NT2/D1 (cell line): ENCODE data around the gene OSER1.

Experiments used
- DNase-seq: peaks from one replicate; pipeline ENCODE4 v3.0.0-alpha.2; 2011; ENCODE audit warnings: low read depth, low spot score
- H3K27me3 ChIP-seq: 2 replicates; pipeline ENCODE4 v1.6.0; 2011; ENCODE audit warnings: mild to moderate bottlenecking; ENCODE audit not compliant: insufficient read length, insufficient read depth
- H3K36me3 ChIP-seq: 2 replicates; pipeline ENCODE4 v1.6.1; 2011; ENCODE audit warnings: mild to moderate bottlenecking, low read length, mixed read lengths; ENCODE audit not compliant: insufficient read depth, insufficient read length
- H3K4me1 ChIP-seq: 2 replicates; pipeline ENCODE4 v1.5.1; 2011; ENCODE audit not compliant: insufficient read depth, insufficient read length
- H3K4me3 ChIP-seq: 2 replicates; pipeline ENCODE4 v1.5.1; 2011; ENCODE audit warnings: low read depth; ENCODE audit not compliant: insufficient read length
- H3K9ac ChIP-seq: 2 replicates; pipeline ENCODE4 v1.6.0; 2011; ENCODE audit warnings: low read depth; ENCODE audit not compliant: insufficient read length
- H3K9me3 ChIP-seq: 2 replicates; pipeline ENCODE4 v1.5.1; 2011; ENCODE audit warnings: mild to moderate bottlenecking, low read length; ENCODE audit not compliant: insufficient read depth
- SUZ12 ChIP-seq: IDR thresholded peaks from 2 replicates; pipeline ENCODE4 v1.6.1; 2011; ENCODE audit not compliant: insufficient read length, insufficient read depth; ENCODE audit errors: extremely low read depth
- YY1 ChIP-seq: IDR thresholded peaks from 2 replicates; pipeline ENCODE4 v1.6.1; 2011; ENCODE audit not compliant: insufficient read length, insufficient read depth
- ZNF274 ChIP-seq: IDR thresholded peaks from 2 replicates; pipeline ENCODE4 v1.6.1; 2011; ENCODE audit warnings: mild to moderate bottlenecking, low read depth, low read length

The OSER1 gene

DNA sequence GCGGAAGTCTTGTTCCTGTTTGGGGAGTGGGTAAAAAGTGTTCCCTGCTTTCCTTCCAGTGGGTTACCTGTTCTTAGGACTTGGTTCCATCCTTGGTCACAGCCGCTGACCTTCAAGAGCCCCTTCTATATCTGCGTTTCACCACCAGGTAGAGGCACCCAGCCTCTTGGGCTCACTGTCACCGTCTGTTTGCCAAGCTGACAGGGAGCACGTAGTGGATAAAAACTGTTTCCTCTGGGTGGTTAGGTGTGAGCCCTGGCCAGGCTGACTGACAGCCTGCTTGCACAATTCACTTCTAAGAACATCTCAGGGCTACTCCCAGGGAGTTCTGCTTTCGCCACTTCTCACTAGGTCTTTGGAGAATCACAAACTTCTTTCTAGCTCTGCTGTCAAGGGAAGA is 21.8 kb downstream of the OSER1 start:
- Histone ChIP-seq H3K27me3 (no peaks in the 10 kb centered on the region), H3K4me3 (no peak overlapping the region), H3K9ac (no peak overlapping the region), H3K36me3 (peaks cover 7% of the 10 kb centered on the region), H3K9me3 (no peaks in the 10 kb centered on the region), H3K4me1 (peaks cover 9% of the 10 kb centered on the region)
- no peak for TF ChIP-seq SUZ12
- TF ChIP-seq YY1: no peak
- no peak for TF ChIP-seq ZNF274
- DNase-seq: no peak

DNA sequence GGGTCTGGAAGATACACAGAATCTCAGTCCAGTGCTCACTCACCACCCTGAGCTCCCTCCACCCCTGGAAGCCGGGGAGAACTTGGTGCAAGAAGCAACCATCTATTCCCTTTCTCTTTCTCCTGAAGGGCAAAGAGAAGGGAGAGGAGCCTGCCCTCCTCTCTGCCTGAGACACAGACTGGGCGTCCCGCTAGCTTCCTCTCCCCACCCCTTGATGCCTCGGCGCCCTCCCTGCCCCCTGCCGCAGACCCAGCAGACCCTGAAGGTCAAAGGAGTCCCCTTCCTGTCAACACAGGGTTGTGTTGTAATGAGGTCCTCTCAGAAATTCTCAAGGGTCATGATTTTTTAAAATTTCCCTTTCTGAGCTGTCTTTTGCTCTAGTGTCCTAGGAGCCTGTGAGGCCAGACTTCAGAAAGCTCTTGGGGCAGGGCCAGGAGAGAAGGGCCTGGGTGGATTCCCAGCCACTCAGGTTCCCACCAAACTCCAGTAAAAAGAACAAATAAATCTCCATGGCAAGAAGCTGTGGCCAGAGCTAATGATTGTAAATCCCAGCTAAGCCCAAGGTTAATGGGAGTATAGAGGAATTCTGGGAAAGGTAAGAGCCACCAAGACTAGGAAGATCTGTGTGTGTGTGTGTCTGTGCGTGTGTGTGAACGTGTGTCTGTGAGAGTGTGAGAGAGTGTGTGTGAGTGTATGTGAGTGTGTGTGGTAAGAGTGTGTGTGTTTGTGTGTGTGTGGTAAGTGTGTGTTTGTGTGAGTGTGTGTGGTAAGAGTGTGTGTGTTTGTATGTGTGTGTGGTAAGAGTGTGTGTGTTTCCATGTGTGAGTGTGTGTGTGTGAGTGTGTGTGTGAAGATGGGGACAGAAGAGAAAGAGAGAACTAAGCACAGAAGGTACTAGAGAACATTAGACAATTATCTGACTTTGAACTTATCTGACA is 22.5 kb downstream of the OSER1 start:
- peaks cover 14% of the 10 kb centered on the region for H3K36me3 ChIP-seq
- no peak for DNase-seq
- TF ChIP-seq SUZ12: no peak
- no peak for TF ChIP-seq YY1
- TF ChIP-seq ZNF274: no peak
- peaks cover 14% of the 10 kb centered on the region for H3K4me1 ChIP-seq
- H3K4me3 ChIP-seq: peak overlapping the region; percentile 42
- no peaks in the 10 kb centered on the region for H3K27me3 ChIP-seq
- no peaks in the 10 kb centered on the region for H3K9me3 ChIP-seq
- H3K9ac ChIP-seq: peak overlapping the region; percentile 74

DNA sequence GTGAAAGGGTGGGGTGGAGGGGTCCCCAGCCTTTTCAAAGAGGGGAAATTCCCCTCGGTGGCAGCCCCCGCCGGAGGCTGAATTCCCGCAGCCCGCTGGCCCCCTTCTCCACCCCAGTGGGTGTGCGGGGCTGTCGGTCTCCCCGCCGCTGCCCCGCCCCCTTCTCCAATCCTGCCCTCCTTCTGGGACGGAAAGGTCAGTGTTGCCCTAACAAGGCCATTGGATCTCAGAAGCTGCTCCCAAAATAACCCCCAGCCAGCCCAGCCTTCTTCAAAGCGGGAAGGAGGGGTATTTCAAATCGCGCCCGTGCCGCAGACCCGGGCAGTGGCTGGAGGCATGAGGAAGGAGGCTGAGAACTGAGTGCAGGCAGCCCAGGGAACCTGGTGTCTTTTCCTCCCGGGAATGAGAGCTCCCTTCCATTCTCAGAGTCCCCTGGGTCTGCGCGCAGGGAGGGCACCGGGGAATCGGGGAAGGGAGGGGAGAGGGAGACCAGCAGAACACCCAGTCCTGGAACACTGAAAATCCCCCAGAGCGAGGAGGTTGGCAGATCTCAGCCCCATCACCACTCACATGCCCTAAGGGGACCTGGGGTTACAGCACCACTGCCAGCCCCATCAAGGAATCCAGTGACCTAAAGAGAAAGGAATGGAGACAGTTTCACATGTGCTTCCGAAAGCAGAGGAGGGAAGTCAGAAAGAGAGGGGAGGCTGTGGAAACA is 23.4 kb downstream of the OSER1 start, which contains the start of gene JPH2:
TSS of gene JPH2 (minus strand) at position 135 of the 718 bp plus-strand sequence. CDS start 483 bp downstream, outside the sequence.
- no peaks in the 10 kb centered on the region for H3K9me3 ChIP-seq
- no peaks in the 10 kb centered on the region for H3K27me3 ChIP-seq
- H3K36me3 ChIP-seq: peaks cover 18% of the 10 kb centered on the region
- peaks cover 15% of the 10 kb centered on the region for H3K4me1 ChIP-seq
- TF ChIP-seq YY1: no peak
- TF ChIP-seq ZNF274: no peak
- no peak for TF ChIP-seq SUZ12
- H3K4me3 ChIP-seq: peak within 1 kb of the TSS; percentile 42
- H3K9ac ChIP-seq: peak within 1 kb of the TSS; percentile 74
- peak; percentile 67 for DNase-seq

DNA sequence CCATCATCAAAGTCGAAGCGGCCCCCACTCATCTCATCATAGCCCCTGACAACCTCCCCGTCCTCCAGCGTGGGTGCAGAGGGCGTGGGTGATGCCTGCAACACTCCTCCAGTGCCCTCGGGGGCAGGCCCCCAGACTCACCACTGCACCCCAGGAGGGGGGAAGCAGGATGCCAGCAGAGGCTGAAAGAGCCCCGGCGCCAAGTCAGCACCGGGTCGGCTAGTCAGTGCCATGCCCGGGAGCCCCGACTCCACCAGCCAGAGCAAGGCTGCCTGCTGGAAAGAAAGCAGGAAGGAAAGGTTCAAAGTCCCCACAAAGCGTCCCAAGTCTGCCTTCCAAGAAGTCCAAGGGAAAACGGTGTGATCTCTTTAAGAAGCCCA is 23.9 kb downstream of the OSER1 start:
- no peak for DNase-seq
- Histone ChIP-seq H3K9me3 (no peaks in the 10 kb centered on the region), H3K4me1 (peaks cover 15% of the 10 kb centered on the region), H3K36me3 (peaks cover 22% of the 10 kb centered on the region), H3K4me3 (peak overlapping the region; percentile 42), H3K9ac (peak overlapping the region; percentile 70), H3K27me3 (no peaks in the 10 kb centered on the region)
- TF ChIP-seq SUZ12: no peak
- no peak for TF ChIP-seq YY1
- TF ChIP-seq ZNF274: no peak

DNA sequence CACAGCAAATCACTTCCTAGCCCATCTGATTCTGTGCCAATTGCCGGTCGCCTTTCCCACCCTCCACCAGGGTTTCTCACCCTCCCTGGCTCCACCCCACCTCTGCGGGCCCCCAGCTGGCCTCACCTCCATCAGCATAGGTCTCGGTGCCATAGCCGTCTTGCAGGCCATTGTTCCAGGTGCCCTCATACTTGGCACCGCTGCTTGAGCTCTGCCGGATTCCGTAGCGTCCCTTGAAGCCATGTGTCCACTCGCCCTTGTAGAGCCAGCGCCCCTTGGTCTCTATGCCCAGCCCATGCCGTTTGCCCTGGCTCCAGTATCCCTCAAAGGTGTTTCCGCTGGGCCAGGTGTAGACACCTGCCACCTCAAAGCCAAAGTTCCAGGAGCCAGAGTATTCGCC is 24.4 kb downstream of the OSER1 start:
- Histone ChIP-seq H3K4me1 (peaks cover 17% of the 10 kb centered on the region), H3K9ac (peak overlapping the region; percentile 70)
- TF ChIP-seq SUZ12 (no peak), YY1 (no peak), ZNF274 (no peak)

GRCh38 chr20:44185574-44185973 is 25.0 kb downstream of the OSER1 start:
- Histone ChIP-seq H3K27me3 (no peaks in the 10 kb centered on the region), H3K4me3 (no peak overlapping the region), H3K36me3 (peaks cover 25% of the 10 kb centered on the region), H3K4me1 (peaks cover 22% of the 10 kb centered on the region), H3K9me3 (no peaks in the 10 kb centered on the region), H3K9ac (no peak overlapping the region)
- DNase-seq: no peak
- TF ChIP-seq SUZ12 (no peak), YY1 (no peak), ZNF274 (no peak)

More for the DNA sequence above, 24.4 kb downstream of the OSER1 start:
- H3K27me3 ChIP-seq: no peaks in the 10 kb centered on the region
- H3K4me3 ChIP-seq: peak overlapping the region; percentile 42
- H3K36me3 ChIP-seq: peaks cover 25% of the 10 kb centered on the region
- no peaks in the 10 kb centered on the region for H3K9me3 ChIP-seq
- DNase-seq: no peak

DNA sequence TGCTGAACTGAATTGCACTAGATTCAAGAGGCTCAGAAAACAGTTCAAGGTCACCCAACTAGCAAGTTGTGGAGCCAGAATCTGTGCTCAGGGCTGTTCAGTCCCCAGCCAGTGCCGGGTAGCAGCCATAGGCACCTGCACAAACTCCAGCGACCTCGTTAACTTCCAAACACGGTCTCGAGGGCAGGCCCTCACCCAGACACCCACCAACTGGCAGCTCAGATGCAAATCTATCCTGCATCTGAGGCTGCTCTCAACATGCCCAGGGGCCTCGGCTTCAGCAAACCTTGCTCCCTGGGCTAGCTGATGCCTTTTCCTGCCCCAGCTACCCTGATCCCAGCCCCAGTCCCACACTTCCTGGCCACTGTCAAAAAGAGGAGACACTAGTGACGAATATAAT is 27.3 kb downstream of the OSER1 start:
- H3K9ac ChIP-seq: no peak overlapping the region
- no peaks in the 10 kb centered on the region for H3K27me3 ChIP-seq
- H3K36me3 ChIP-seq: peaks cover 25% of the 10 kb centered on the region
- H3K4me3 ChIP-seq: no peak overlapping the region
- TF ChIP-seq YY1 (no peak), SUZ12 (no peak), ZNF274 (no peak)
- no peaks in the 10 kb centered on the region for H3K9me3 ChIP-seq
- DNase-seq: no peak
- H3K4me1 ChIP-seq: peaks cover 15% of the 10 kb centered on the region
